ENCODE results near the gene AP2M1. TPM values are rescaled to one million over a fixed set of nuclear protein-coding genes. Genes with fewer than 3 reads are reported as not detected.

Gene AP2M1
- total RNA-seq (100 to 1,000 TPM in 4 of 5 donors, 10 to 100 TPM in 1; 96.2 to 204 (median 134) TPM), polyA plus RNA-seq (100 to 1,000 TPM; 143 to 220 (median 208) TPM)
- long read RNA-seq, donor 1, transcript AP2M1-202 (11 exons, 2,091 nt), result major isoform, 29 of 34 reads
- long read RNA-seq, donor 1, partial matches to known transcripts, result 0 of 34 reads
- long read RNA-seq, donor 1, other reads (novel, unspliced or antisense), result 0 of 34 reads
- long read RNA-seq, donor 2, transcript AP2M1-202 (11 exons, 2,091 nt), result major isoform, 45 of 67 reads
- long read RNA-seq, donor 2, partial matches to known transcripts, result 14 of 67 reads
- long read RNA-seq, donor 2, other reads (novel, unspliced or antisense), result 0 of 67 reads
- long read RNA-seq, donor 3, transcript AP2M1-202 (11 exons, 2,091 nt), result major isoform, 28 of 46 reads
- long read RNA-seq, donor 3, partial matches to known transcripts, result 15 of 46 reads
- long read RNA-seq, donor 3, other reads (novel, unspliced or antisense), result 0 of 46 reads
- long read RNA-seq, donor 4, partial matches to known transcripts, result 0 of 2 reads
- long read RNA-seq, donor 4, other reads (novel, unspliced or antisense), result 0 of 2 reads
- long read RNA-seq, donor 5, transcript AP2M1-202 (11 exons, 2,091 nt), result major isoform, 50 of 61 reads
- long read RNA-seq, donor 5, transcript AP2M1-214 (3 exons, 684 nt), result minor isoform, 6 of 61 reads
- long read RNA-seq, donor 5, partial matches to known transcripts, result 5 of 61 reads
- long read RNA-seq, donor 5, other reads (novel, unspliced or antisense), result 0 of 61 reads
- long read RNA-seq, donor 6, result 0 reads
- long read RNA-seq, donor 7, transcript AP2M1-202 (11 exons, 2,091 nt), result major isoform, 60 of 90 reads
- long read RNA-seq, donor 7, transcript AP2M1-214 (3 exons, 684 nt), result minor isoform, 9 of 90 reads
- long read RNA-seq, donor 7, partial matches to known transcripts, result 16 of 90 reads
- long read RNA-seq, donor 7, other reads (novel, unspliced or antisense), result 0 of 90 reads
- long read RNA-seq, donor 8, transcript AP2M1-202 (11 exons, 2,091 nt), result major isoform, 43 of 64 reads
- long read RNA-seq, donor 8, partial matches to known transcripts, result 19 of 64 reads
- long read RNA-seq, donor 8, other reads (novel, unspliced or antisense), result 0 of 64 reads
- long read RNA-seq, donor 9, transcript AP2M1-202 (11 exons, 2,091 nt), result major isoform, 42 of 65 reads
- long read RNA-seq, donor 9, partial matches to known transcripts, result 18 of 65 reads
- long read RNA-seq, donor 9, other reads (novel, unspliced or antisense), result 0 of 65 reads
- long read RNA-seq, donor 10, transcript AP2M1-202 (11 exons, 2,091 nt), result major isoform, 18 of 18 reads
- long read RNA-seq, donor 10, partial matches to known transcripts, result 0 of 18 reads
- long read RNA-seq, donor 10, other reads (novel, unspliced or antisense), result 0 of 18 reads

GRCh38 chr3:184174646-184175492 is at the start of gene AP2M1:
Gene AP2M1, plus strand, starts transcription at chr3:184174855. Its CDS starts 2,139 bp downstream, at chr3:184176994.
- Histone ChIP-seq H3K9me3 (no peaks in the 10 kb centered on the region), H3K27ac (peak within 1 kb of the TSS; percentile 89 to 94 (median 92)), H3K36me3 (peaks cover 46 to 59% (median 59%) of the 10 kb centered on the region in 4 donors), H3K4me1 (peaks cover 29 to 54% (median 49%) of the 10 kb centered on the region in 4 donors), H3K4me3 (peak within 1 kb of the TSS; percentile 87 to 100 (median 96)), H3K27me3 (no peaks in the 10 kb centered on the region)
- DNase-seq, result peak; percentile 99 to 100
- intact Hi-C loops (cut with DNase I; ENCODE audit: low total_unique reads), result no loop called here
- TF ChIP-seq CTCF (IDR thresholded peaks at IDR 0.05) (no peak), POLR2A (IDR thresholded peaks at IDR 0.05) (peak in 1 of 4 donors; percentile 58), POLR2AphosphoS5 (IDR thresholded peaks at IDR 0.05) (peak; percentile 71 to 92 (median 79)), EP300 (IDR thresholded peaks at IDR 0.05) (no peak)
- 0 to 1% (median 0%) methylated on average over 23 to 73 of the region's 73 CpGs for WGBS, 5 donors

GRCh38 chr3:184126006-184126405 is 48.6 kb upstream of the AP2M1 start:
- Histone ChIP-seq H3K27me3 (no peaks in the 10 kb centered on the region), H3K4me3 (no peak overlapping the region), H3K27ac (no peak overlapping the region), H3K36me3 (no peaks in the 10 kb centered on the region), H3K9me3 (no peaks in the 10 kb centered on the region), H3K4me1 (no peaks in the 10 kb centered on the region)
- intact Hi-C loops (cut with DNase I; ENCODE audit: low total_unique reads), result no loop called here
- 48 to 79% (median 75%) methylated on average over 3 of the region's 3 CpGs for WGBS, 5 donors
- TF ChIP-seq POLR2A (IDR thresholded peaks at IDR 0.05) (no peak), EP300 (IDR thresholded peaks at IDR 0.05) (no peak), POLR2AphosphoS5 (IDR thresholded peaks at IDR 0.05) (no peak), CTCF (IDR thresholded peaks at IDR 0.05) (no peak)
- no peak for DNase-seq

- no peak overlapping the region for H3K4me3 ChIP-seq
- H3K4me1 ChIP-seq, result peaks cover 0 to 9% (median 6%) of the 10 kb centered on the region in 4 donors
- TF ChIP-seq EP300 (IDR thresholded peaks at IDR 0.05), result no peak
- peak in 1 of 7 experiments; percentile 15 for TF ChIP-seq CTCF (IDR thresholded peaks at IDR 0.05)
- H3K36me3 ChIP-seq, result no peaks in the 10 kb centered on the region
- DNase-seq, result peak; percentile 35 to 44
- no peaks in the 10 kb centered on the region for H3K9me3 ChIP-seq
- 22 to 41% (median 28%) methylated on average over 2 of the region's 2 CpGs for WGBS, 5 donors
- no peak overlapping the region for H3K27ac ChIP-seq
- intact Hi-C loops (cut with DNase I; ENCODE audit: low total_unique reads), result no loop called here
- no peaks in the 10 kb centered on the region for H3K27me3 ChIP-seq
Measured at GRCh38 chr3:184129012-184129411, 45.6 kb upstream of the AP2M1 start.

Data from stomach (tissue), 19 donors.